Ectodermal cell (in vitro differentiated cells): Measurements from ENCODE around the gene MICOS13.

Experiments
- H3K27ac ChIP-seq: 2 replicates; pipeline ENCODE4 v1.7.0; 2013; ENCODE audit warnings: mild to moderate bottlenecking, low read depth, low read length; ENCODE audit not compliant: insufficient read depth, poor library complexity, severe bottlenecking
- H3K27me3 ChIP-seq: 2 replicates; pipeline ENCODE4 v1.7.0; 2013; ENCODE audit warnings: mild to moderate bottlenecking, low read length; ENCODE audit not compliant: insufficient read depth, control insufficient read depth, poor library complexity, severe bottlenecking
- H3K36me3 ChIP-seq: one replicate; pipeline ENCODE4 v1.7.0; 2013; ENCODE audit warnings: low read length; ENCODE audit not compliant: control insufficient read depth, insufficient read depth
- H3K4me1 ChIP-seq: one replicate; pipeline ENCODE4 v1.7.0; 2013; ENCODE audit warnings: low read length; ENCODE audit not compliant: control insufficient read depth, insufficient read depth
- H3K4me3 ChIP-seq: 2 replicates; pipeline ENCODE4 v1.7.0; 2013; ENCODE audit warnings: low read depth, low read length, control low read depth; ENCODE audit not compliant: insufficient read depth
- H3K9me3 ChIP-seq: 2 replicates; pipeline ENCODE4 v1.7.0; 2013; ENCODE audit warnings: mild to moderate bottlenecking, low read length, moderate library complexity; ENCODE audit not compliant: control insufficient read depth
- WGBS, 2 experiments: methylation state at CpG; one replicate each; pipeline ENCODE4 v1.1.7; 2013; ENCODE audit warnings: missing lambda C conversion rate in 2 of 2; 5-methylcytosine and 5-hydroxymethylcytosine counted together

The MICOS13 gene

GRCh38 chr19:5644037-5644436 lies 36.3 kb downstream of the MICOS13 start:
- Histone ChIP-seq H3K27me3 (no peaks in the 10 kb centered on the region), H3K4me3 (no peak overlapping the region), H3K9me3 (no peaks in the 10 kb centered on the region), H3K4me1 (no peaks in the 10 kb centered on the region), H3K36me3 (peaks cover 65% of the 10 kb centered on the region), H3K27ac (no peak overlapping the region)
- 93 to 98% methylated on average over 2 of the region's 2 CpGs for WGBS, 2 experiments

DNA sequence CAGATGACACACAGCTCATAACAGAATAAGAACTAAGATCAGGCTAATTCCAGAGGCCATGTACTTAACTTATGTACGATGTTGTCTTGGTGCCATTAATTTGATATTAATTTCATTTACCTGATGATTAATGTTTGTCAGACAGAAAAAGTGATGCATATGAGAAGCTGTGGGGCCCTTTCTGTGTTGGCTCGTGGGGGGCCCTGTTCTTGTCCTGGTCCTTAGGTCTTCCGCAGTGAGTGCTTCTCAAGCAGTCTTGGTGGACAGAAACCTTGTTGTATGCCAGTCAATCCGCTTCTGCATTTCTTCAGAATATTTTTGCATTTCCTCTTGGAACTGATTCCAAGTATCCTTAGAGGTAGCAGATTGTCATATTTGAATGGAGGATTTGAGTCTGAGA lies 37.3 kb downstream of the MICOS13 start:
- peaks cover 60% of the 10 kb centered on the region for H3K36me3 ChIP-seq
- H3K27me3 ChIP-seq: no peaks in the 10 kb centered on the region
- no peaks in the 10 kb centered on the region for H3K9me3 ChIP-seq
- no peak overlapping the region for H3K27ac ChIP-seq
- no peaks in the 10 kb centered on the region for H3K4me1 ChIP-seq
- no peak overlapping the region for H3K4me3 ChIP-seq
- 95 to 96% methylated on average over 3 to 4 of the region's 4 CpGs for WGBS, 2 experiments

DNA sequence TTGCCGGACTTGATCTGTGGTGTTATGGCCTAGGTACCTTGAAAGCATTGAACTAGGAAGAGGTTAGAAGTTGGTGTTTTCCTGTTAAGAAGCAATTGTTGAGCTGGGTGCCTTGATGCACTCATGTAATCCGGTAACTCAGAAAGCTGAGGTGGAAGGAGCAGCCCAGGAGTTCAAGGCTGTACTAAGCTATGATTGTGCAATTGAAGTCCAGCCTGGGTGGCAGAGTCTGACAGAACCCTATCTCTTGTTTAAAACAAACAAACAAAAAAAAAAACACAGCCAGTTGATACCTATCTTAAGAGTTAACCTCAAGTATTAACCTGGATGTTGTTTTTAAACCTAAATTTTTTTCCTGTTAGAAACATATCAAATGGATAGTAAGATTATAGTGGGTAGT lies 38.1 kb downstream of the MICOS13 start:
- peaks cover 54% of the 10 kb centered on the region for H3K36me3 ChIP-seq
- H3K27me3 ChIP-seq: no peaks in the 10 kb centered on the region
- no peaks in the 10 kb centered on the region for H3K4me1 ChIP-seq
- H3K9me3 ChIP-seq: no peaks in the 10 kb centered on the region
- H3K4me3 ChIP-seq: no peak overlapping the region
- 95 to 96% methylated on average over 2 of the region's 2 CpGs for WGBS, 2 experiments
- H3K27ac ChIP-seq: no peak overlapping the region

DNA sequence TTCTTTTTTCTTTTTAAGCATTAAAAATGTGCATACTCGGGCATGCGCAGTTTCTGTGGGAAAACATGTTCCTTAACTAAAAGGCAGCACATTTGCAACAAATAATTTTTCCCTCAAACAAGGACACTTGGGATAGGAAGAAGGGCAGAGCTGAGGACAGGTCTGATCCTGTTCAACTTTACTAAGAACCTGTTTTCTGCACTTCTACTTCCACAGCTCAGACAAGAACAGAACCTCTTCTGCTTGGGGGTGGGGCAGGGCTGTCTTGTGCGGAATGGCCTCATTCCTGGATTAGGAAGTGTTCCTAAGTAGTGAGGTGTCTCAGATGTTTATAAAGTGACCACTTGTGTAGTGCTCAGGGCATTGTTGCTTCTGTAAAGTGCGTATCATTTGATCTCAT lies 39.1 kb downstream of the MICOS13 start:
- Histone ChIP-seq H3K27ac (no peak overlapping the region), H3K36me3 (peaks cover 46% of the 10 kb centered on the region), H3K4me3 (no peak overlapping the region), H3K9me3 (no peaks in the 10 kb centered on the region), H3K27me3 (no peaks in the 10 kb centered on the region), H3K4me1 (no peaks in the 10 kb centered on the region)
- 98% methylated on average over 4 of the region's 4 CpGs for WGBS, 2 experiments

- Histone ChIP-seq H3K9me3 (no peaks in the 10 kb centered on the region), H3K27ac (no peak overlapping the region), H3K4me1 (no peaks in the 10 kb centered on the region), H3K36me3 (peaks cover 17% of the 10 kb centered on the region), H3K27me3 (no peaks in the 10 kb centered on the region), H3K4me3 (no peak overlapping the region)
- no CpG with 5 or more reads among the region's 1 CpG for WGBS, 2 experiments
These were observed 42.3 kb downstream of the MICOS13 start for GRCh38 chr19:5637971-5638370.

DNA sequence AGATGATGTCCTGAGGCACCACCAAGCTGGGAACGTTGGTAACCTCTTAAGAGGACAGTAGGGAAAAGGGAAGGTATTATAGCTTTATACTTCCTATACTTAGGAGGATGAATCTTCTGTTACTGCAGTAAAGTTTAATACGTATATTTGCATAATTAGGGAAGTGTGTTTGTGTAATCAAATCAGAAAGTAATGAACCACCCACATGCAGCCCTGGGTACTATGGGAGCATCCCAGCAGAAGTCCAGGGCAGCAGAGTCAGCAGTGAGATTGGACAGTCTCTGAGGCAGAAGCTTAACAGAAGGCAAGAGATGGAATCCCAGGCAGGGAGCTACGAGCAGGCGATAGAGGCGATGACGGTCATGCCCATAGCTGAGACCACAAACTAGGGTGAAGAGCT lies 44.9 kb downstream of the MICOS13 start:
- WGBS, 2 experiments: 93 to 94% methylated on average over 6 of the region's 6 CpGs

DNA sequence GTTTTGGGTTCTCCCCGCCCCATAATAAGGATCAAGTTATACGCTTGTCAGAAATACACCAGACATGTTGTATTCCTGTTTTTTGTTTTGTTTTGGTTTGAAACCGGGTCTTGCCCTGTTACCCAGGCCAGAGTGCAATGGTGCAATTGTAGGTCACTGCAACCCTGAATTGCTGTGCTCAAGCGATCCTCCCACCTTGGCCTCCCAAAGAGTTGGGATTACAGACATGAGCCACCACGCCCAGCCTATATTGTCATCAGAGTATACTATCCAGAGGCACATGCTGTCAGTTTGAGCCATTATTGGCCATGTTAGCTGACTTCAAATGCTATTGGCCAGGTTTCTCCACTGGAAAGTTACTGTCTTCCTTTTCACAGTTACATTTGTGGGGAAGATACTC lies 47.7 kb downstream of the MICOS13 start:
- H3K27me3 ChIP-seq: no peaks in the 10 kb centered on the region
- no peak overlapping the region for H3K27ac ChIP-seq
- H3K9me3 ChIP-seq: no peaks in the 10 kb centered on the region
- 93 to 94% methylated on average over 5 of the region's 5 CpGs for WGBS, 2 experiments
- H3K4me1 ChIP-seq: no peaks in the 10 kb centered on the region
- H3K36me3 ChIP-seq: peaks cover 15% of the 10 kb centered on the region
- H3K4me3 ChIP-seq: no peak overlapping the region

More for the DNA sequence above, 44.9 kb downstream of the MICOS13 start:
- no peaks in the 10 kb centered on the region for H3K36me3 ChIP-seq
- no peaks in the 10 kb centered on the region for H3K4me1 ChIP-seq
- no peaks in the 10 kb centered on the region for H3K27me3 ChIP-seq
- no peaks in the 10 kb centered on the region for H3K9me3 ChIP-seq
- H3K4me3 ChIP-seq: no peak overlapping the region
- H3K27ac ChIP-seq: no peak overlapping the region

- 95 to 99% methylated on average over 4 of the region's 4 CpGs for WGBS, 2 experiments
- Histone ChIP-seq H3K27me3 (no peaks in the 10 kb centered on the region), H3K4me1 (peaks cover under 1% of the 10 kb centered on the region), H3K9me3 (no peaks in the 10 kb centered on the region), H3K27ac (no peak overlapping the region), H3K36me3 (peaks cover 19% of the 10 kb centered on the region), H3K4me3 (no peak overlapping the region)
These were observed 48.1 kb downstream of the MICOS13 start for GRCh38 chr19:5632241-5632612.

DNA sequence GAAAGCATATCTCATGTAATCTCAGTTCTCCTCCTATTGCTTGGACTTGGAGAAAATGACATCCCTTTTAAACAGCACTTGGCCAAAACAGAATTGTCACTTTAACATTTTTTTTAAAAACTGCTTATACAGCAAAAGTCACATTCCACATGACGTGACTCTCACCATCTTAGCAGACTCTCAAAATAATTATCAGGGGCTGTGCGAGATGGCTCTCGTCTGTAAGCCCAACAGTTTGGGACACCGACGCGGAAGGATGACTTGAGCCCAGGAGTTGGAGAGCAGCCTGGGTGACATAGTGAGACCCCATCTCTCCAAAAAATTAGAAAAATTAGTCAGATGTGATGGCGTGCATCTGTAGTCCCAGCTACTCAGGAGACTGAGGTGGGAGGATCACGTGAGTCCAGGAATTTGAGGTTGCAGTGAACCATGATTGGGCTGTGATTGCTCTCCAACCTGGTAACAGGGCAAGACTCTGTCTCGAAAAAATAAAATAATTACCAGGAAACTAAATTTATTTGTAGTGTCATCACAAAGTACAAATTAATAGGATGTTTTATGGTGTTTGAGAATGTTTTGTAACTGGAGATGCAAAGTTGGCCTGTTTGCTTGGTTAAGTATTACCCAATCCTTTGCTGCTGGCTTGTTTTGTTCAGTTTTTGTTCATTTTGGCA lies 48.6 kb downstream of the MICOS13 start:
- Histone ChIP-seq H3K36me3 (peaks cover 24% of the 10 kb centered on the region), H3K9me3 (no peaks in the 10 kb centered on the region), H3K27ac (no peak overlapping the region), H3K4me3 (no peak overlapping the region), H3K27me3 (no peaks in the 10 kb centered on the region), H3K4me1 (peaks cover 6% of the 10 kb centered on the region)
- 96 to 97% methylated on average over 8 to 9 of the region's 9 CpGs for WGBS, 2 experiments

DNA sequence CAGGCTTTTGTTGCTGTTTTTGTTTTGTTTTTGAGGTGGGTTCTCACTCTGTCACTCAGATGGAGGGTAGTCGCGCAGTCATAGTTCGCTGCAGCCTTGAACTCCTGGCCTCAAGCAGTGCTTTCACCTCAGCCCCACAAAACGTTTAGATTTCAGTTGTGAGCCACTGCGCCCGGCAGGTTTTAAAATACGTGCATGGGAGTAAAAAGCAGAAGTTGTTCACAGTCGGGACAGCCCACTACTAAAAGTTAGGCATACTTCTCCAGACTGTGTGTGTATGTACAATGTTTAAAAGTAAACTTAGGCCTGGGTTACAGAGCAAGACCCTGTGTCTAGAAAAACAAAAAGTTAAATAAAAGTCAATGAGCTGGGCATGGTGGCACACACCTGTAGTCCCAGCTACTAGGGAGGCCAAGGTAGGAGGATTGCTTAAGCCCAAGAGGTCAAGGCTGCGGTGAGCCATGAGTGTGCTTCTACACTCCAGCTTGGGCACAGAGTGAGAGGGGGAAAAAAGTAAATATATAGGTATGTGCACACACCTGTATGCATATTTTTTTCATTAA lies 51.3 kb downstream of the MICOS13 start:
- H3K27ac ChIP-seq: no peak overlapping the region
- H3K9me3 ChIP-seq: no peaks in the 10 kb centered on the region
- peaks cover 24% of the 10 kb centered on the region for H3K4me1 ChIP-seq
- 94 to 96% methylated on average over 9 of the region's 9 CpGs for WGBS, 2 experiments
- peaks cover 30% of the 10 kb centered on the region for H3K36me3 ChIP-seq
- H3K4me3 ChIP-seq: no peak overlapping the region
- no peaks in the 10 kb centered on the region for H3K27me3 ChIP-seq
